Renal cortical epithelial cell (primary cell): ENCODE data around the gene TAF9B. TPM values are rescaled to one million over a fixed set of nuclear protein-coding genes. Genes with fewer than 3 reads are reported as not detected.
"Not testable (repeated sequence)": the region's sequence is repeated elsewhere in the genome, so short reads cannot be mapped to it uniquely, and the experiment has no call there.

ENCODE experiments used
- DNase-seq: peaks from one replicate; pipeline ENCODE4 v3.0.0-alpha.2; 2011; ENCODE audit warnings: low read depth
- total RNA-seq: library from RNA; depleted of rRNA; stranded (reverse); fragments of >200 nt; gene quantifications from 2 replicates; pipeline ENCODE4 v1.2.3, GENCODE V29; 2014

TAF9B gene
- total RNA-seq, result 13.2 and 15.5 TPM in 2 replicates

- DNase-seq, result peak; percentile 62
Observed at GRCh38 chrX:78139160-78140123, at the start of gene TAF9B. TAF9B (minus strand) TSS chrX:78139650; CDS start chrX:78139611, 39 bp downstream.

- DNase-seq, result no peak
Observed at GRCh38 chrX:78182881-78183280, 43.4 kb upstream of the TAF9B start.

- no peak for DNase-seq
Observed at GRCh38 chrX:78181307-78181706, 41.9 kb upstream of the TAF9B start.

- peak; percentile 10 for DNase-seq
Observed at GRCh38 chrX:78168065-78168464, 28.6 kb upstream of the TAF9B start.

- no peak for DNase-seq
Observed at GRCh38 chrX:78165425-78165824, 26.0 kb upstream of the TAF9B start.

GRCh38 chrX:78163175-78163574, 23.7 kb upstream of the TAF9B start:
- DNase-seq, result not testable (repeated sequence)

GRCh38 chrX:78160711-78161110, 21.3 kb upstream of the TAF9B start:
- not testable (repeated sequence) for DNase-seq

GRCh38 chrX:78157846-78158245, 18.4 kb upstream of the TAF9B start:
- not testable (repeated sequence) for DNase-seq

- DNase-seq, result not testable (repeated sequence)
Observed at GRCh38 chrX:78157373-78157772, 17.9 kb upstream of the TAF9B start.

GRCh38 chrX:78147002-78147540, 7.6 kb upstream of the TAF9B start:
- not testable (repeated sequence) for DNase-seq

- no peak for DNase-seq
Observed at GRCh38 chrX:78140206-78140605, 756 bp upstream of the TAF9B start.

- DNase-seq, result no peak
Observed at GRCh38 chrX:78133238-78133960, 6.1 kb downstream of the TAF9B start.

- DNase-seq, result no peak
Observed at GRCh38 chrX:78131117-78131516, 8.3 kb downstream of the TAF9B start.

GRCh38 chrX:78130396-78130795, 9.1 kb downstream of the TAF9B start:
- no peak for DNase-seq

- no peak for DNase-seq
Observed at GRCh38 chrX:78129714-78130113, 9.7 kb downstream of the TAF9B start.

GRCh38 chrX:78125781-78126180, 13.7 kb downstream of the TAF9B start:
- not testable (repeated sequence) for DNase-seq

- no peak for DNase-seq
Observed at GRCh38 chrX:78125148-78125547, 14.3 kb downstream of the TAF9B start.

- no peak for DNase-seq
Observed at GRCh38 chrX:78124307-78124706, 15.1 kb downstream of the TAF9B start.

- peak; percentile 68 for DNase-seq
Observed at GRCh38 chrX:78123190-78123589, 16.3 kb downstream of the TAF9B start.

GRCh38 chrX:78119521-78120227, 19.8 kb downstream of the TAF9B start:
- DNase-seq, result peak; percentile 15

GRCh38 chrX:78118628-78119027, 20.8 kb downstream of the TAF9B start:
- no peak for DNase-seq

GRCh38 chrX:78116766-78117165, 22.7 kb downstream of the TAF9B start:
- no peak for DNase-seq
